H1 (cell line): ENCODE measurements around the gene ENAH. TPM values are rescaled to one million over a fixed set of nuclear protein-coding genes. Genes with fewer than 3 reads are reported as not detected.

Experiments
- CTCF ChIA-PET: fragments of 300-600 bp; sonication (Branson Sonifier 250); formaldehyde crosslinking; loops from one replicate; lab custom pipeline; 2021; ENCODE audit not compliant: partially characterized antibody; lab: Charles Lee
- POLR2A ChIA-PET: fragments of 300-600 bp; sonication (Branson Sonifier 250); formaldehyde crosslinking; loops from one replicate; lab custom pipeline; 2021; ENCODE audit warnings: inconsistent platforms; ENCODE audit not compliant: partially characterized antibody; lab: Charles Lee
- DNase-seq, 2 experiments: peaks; one replicate each; pipeline versions ENCODE4 v3.0.0 to v3.0.0-alpha.2; 2010 to 2022; ENCODE audit warnings: low spot score in 2 of 2, low read depth in 1 of 2, mixed read lengths in 1 of 2
- FAIRE-seq: peaks from 2 replicates; lab custom pipeline; 2011; peaks lifted over from hg19 to GRCh38; lab: Jason Lieb, UNC
- H2AFZ ChIP-seq: 2 replicates; pipeline ENCODE4 v1.8.1; 2012; ENCODE audit warnings: low read length, inconsistent platforms
- H2AK5ac ChIP-seq: 2 replicates; pipeline ENCODE4 v1.6.1; 2013; ENCODE audit warnings: low read depth, low read length
- H2BK120ac ChIP-seq: replicated peaks from 2 replicates; pipeline ENCODE3; 2013; ENCODE audit warnings: low read depth, low read length, inconsistent platforms
- H2BK12ac ChIP-seq: 2 replicates; pipeline ENCODE4 v1.6.1; 2013; ENCODE audit warnings: low read depth, low read length
- H2BK15ac ChIP-seq: 2 replicates; pipeline ENCODE4 v1.6.1; 2013; ENCODE audit warnings: low read length
- H2BK20ac ChIP-seq: 2 replicates; pipeline ENCODE4 v1.6.1; 2013; ENCODE audit warnings: low read length
- H2BK5ac ChIP-seq: 2 replicates; pipeline ENCODE4 v1.6.1; 2013; ENCODE audit warnings: low read depth, low read length
- H3K14ac ChIP-seq: 2 replicates; pipeline ENCODE4 v1.6.1; 2013; ENCODE audit warnings: inconsistent platforms; ENCODE audit not compliant: insufficient read length
- H3K18ac ChIP-seq: 2 replicates; pipeline ENCODE4 v1.6.1; 2013; ENCODE audit warnings: low read length; ENCODE audit errors: extremely low read depth
- H3K23ac ChIP-seq: 2 replicates; pipeline ENCODE4 v1.6.1; 2013; ENCODE audit warnings: inconsistent platforms; ENCODE audit not compliant: insufficient read length
- H3K23me2 ChIP-seq: 2 replicates; pipeline ENCODE4 v1.6.1; 2013; ENCODE audit warnings: low read depth, low read length
- H3K27ac ChIP-seq: 2 replicates; pipeline ENCODE4 v1.6.1; 2011; ENCODE audit warnings: low read depth, low read length, inconsistent platforms
- H3K27me3 ChIP-seq, 4 experiments: replicated peaks in 1 of 4; 1 replicate in 1 of 4; 2 replicates in 3 of 4; pipeline versions ENCODE4 v1.6.1 to v1.8.1; 2011 to 2013; ENCODE audit warnings: low read length in 3 of 4, mild to moderate bottlenecking in 3 of 4, inconsistent platforms in 2 of 4, mixed read lengths in 2 of 4, moderate library complexity in 1 of 4; ENCODE audit not compliant: control insufficient read depth in 3 of 4, insufficient read depth in 3 of 4; ENCODE audit errors: extremely low read depth in 1 of 4
- H3K36me3 ChIP-seq, 4 experiments: 2 replicates each; pipeline versions ENCODE4 v1.6.1 to v1.8.1; 2011 to 2013; ENCODE audit warnings: mild to moderate bottlenecking in 4 of 4, low read length in 3 of 4, moderate library complexity in 2 of 4, control low read depth in 1 of 4, inconsistent platforms in 1 of 4; ENCODE audit not compliant: insufficient read depth in 4 of 4, control insufficient read depth in 2 of 4
- H3K4ac ChIP-seq: replicated peaks from 2 replicates; pipeline ENCODE3; 2013; ENCODE audit warnings: low read length, low read depth, mixed read lengths, inconsistent platforms; ENCODE audit not compliant: insufficient read length
- H3K4me1 ChIP-seq, 4 experiments: replicated peaks in 1 of 4; 1 replicate in 1 of 4; 2 replicates in 3 of 4; pipeline versions ENCODE4 v1.6.1 to v1.8.1; 2011 to 2013; ENCODE audit warnings: low read length in 3 of 4, inconsistent platforms in 2 of 4, mixed read lengths in 1 of 4; ENCODE audit not compliant: insufficient read depth in 4 of 4, control insufficient read depth in 3 of 4
- H3K4me2 ChIP-seq, 2 experiments: 2 replicates each; pipeline versions ENCODE4 v1.6.1 to v1.8.1; 2011 to 2013; ENCODE audit warnings: low read depth in 2 of 2, low read length in 2 of 2, control low read depth in 1 of 2, inconsistent platforms in 1 of 2, mild to moderate bottlenecking in 1 of 2; ENCODE audit not compliant: insufficient read depth in 1 of 2
- H3K4me3 ChIP-seq, 4 experiments: fragments of 200-600, 300-600 bp in 1 of 4; sonication (generic), shearing (Covaris generic), sonication (Bioruptor Twin) in 1 of 4; 2 replicates each; pipeline versions ENCODE4 v1.5.1 to v1.8.1; 2011 to 2016; ENCODE audit warnings: low read length in 4 of 4, low read depth in 3 of 4, control low read depth in 2 of 4, inconsistent platforms in 2 of 4, mild to moderate bottlenecking in 2 of 4, mixed read lengths in 1 of 4, moderate library complexity in 1 of 4; ENCODE audit not compliant: insufficient read depth in 2 of 4; ENCODE audit errors: extremely low read depth in 1 of 4
- H3K56ac ChIP-seq: replicated peaks from 2 replicates; pipeline ENCODE3; 2013; ENCODE audit warnings: low read depth, mild to moderate bottlenecking, mixed read lengths, low read length, inconsistent platforms; ENCODE audit not compliant: insufficient read length
- H3K79me1 ChIP-seq: 2 replicates; pipeline ENCODE4 v1.6.1; 2013; ENCODE audit warnings: low read depth, low read length, control low read depth
- H3K79me2 ChIP-seq, 2 experiments: 2 replicates each; pipeline versions ENCODE4 v1.6.1 to v1.8.1; 2012 to 2013; ENCODE audit warnings: low read length in 2 of 2, mild to moderate bottlenecking in 2 of 2, inconsistent platforms in 1 of 2; ENCODE audit not compliant: insufficient read depth in 2 of 2, control insufficient read depth in 1 of 2
- H3K9ac ChIP-seq, 4 experiments: replicated peaks in 1 of 4; 1 replicate in 1 of 4; 2 replicates in 3 of 4; pipeline versions ENCODE4 v1.6.1 to v1.8.1; 2011 to 2013; ENCODE audit warnings: low read depth in 3 of 4, low read length in 3 of 4, control low read depth in 2 of 4, mild to moderate bottlenecking in 2 of 4, moderate library complexity in 2 of 4, inconsistent platforms in 1 of 4; ENCODE audit errors: extremely low read depth in 1 of 4
- H3K9me3 ChIP-seq, 2 experiments: 2 replicates each; pipeline versions ENCODE4 v1.6.1 to v1.8.1; 2012 to 2013; ENCODE audit warnings: mild to moderate bottlenecking in 2 of 2, moderate library complexity in 2 of 2, control low read depth in 1 of 2, inconsistent platforms in 1 of 2, low read depth in 1 of 2, low read length in 1 of 2, mixed read lengths in 1 of 2; ENCODE audit not compliant: insufficient read depth in 2 of 2
- H4K20me1 ChIP-seq, 2 experiments: replicated peaks in 1 of 2; 2 replicates each; pipeline versions ENCODE3 to v1.8.1; 2011 to 2013; ENCODE audit warnings: inconsistent platforms in 2 of 2, low read length in 2 of 2, mild to moderate bottlenecking in 1 of 2; ENCODE audit not compliant: insufficient read depth in 2 of 2, control insufficient read depth in 1 of 2
- H4K5ac ChIP-seq: 2 replicates; pipeline ENCODE4 v1.6.1; 2013; ENCODE audit warnings: low read length, low read depth, mixed read lengths, inconsistent platforms; ENCODE audit not compliant: insufficient read length
- H4K8ac ChIP-seq: 2 replicates; pipeline ENCODE4 v1.8.0; 2013; ENCODE audit warnings: mild to moderate bottlenecking, moderate library complexity, low read length, inconsistent platforms; ENCODE audit not compliant: insufficient read depth; ENCODE audit errors: extremely low read depth
- H4K91ac ChIP-seq: replicated peaks from 2 replicates; pipeline ENCODE3; 2013; ENCODE audit warnings: low read length, mixed read lengths, inconsistent platforms; ENCODE audit not compliant: insufficient read length
- CREB1 ChIP-seq: IDR thresholded peaks from 2 replicates; pipeline ENCODE4 v1.6.1; 2012; ENCODE audit warnings: inconsistent platforms
- FOSL1 ChIP-seq: IDR thresholded peaks from 2 replicates; pipeline ENCODE4 v1.6.1; 2011; ENCODE audit warnings: mild to moderate bottlenecking, low read depth, low read length, moderate library complexity; ENCODE audit not compliant: insufficient read depth
- POLR2A ChIP-seq, 2 experiments: IDR thresholded peaks; 1 replicate in 1 of 2; 2 replicates in 1 of 2; pipeline ENCODE4 v1.6.1; 2011; ENCODE audit warnings: low read depth in 2 of 2, low read length in 2 of 2, mild to moderate bottlenecking in 2 of 2; ENCODE audit errors: control extremely low read depth in 1 of 2
- polyA plus RNA-seq, 7 experiments: library from polyadenylated mRNA; depleted of rRNA in 3 of 7; stranded (reverse) in 5 of 7; unstranded in 2 of 7; fragments of >200 nt in 5 of 7; fragments of 200-250 nt in 2 of 7; gene quantifications; 1 replicate in 5 of 7; 2 replicates in 1 of 7; 4 replicates in 1 of 7; pipeline versions ENCODE4 v1.2.1 to v1.2.3, GENCODE V29; 2011 to 2013; ENCODE audit warnings: missing spikeins in 2 of 7, mixed read lengths in 2 of 7
- total RNA-seq: library from RNA; stranded (reverse); fragmentation: NEBNext Ultra II Directional; extraction: Animal tissue kit (Norgen Biotek cat#: 25700); gene quantifications from 2 replicates; pipeline ENCODE4 v1.2.1, GENCODE V29; 2021

Gene ENAH
- total and polyA plus RNA-seq, 2 of the 8 experiments (the other 6 are each of a cell fraction or from before 2014, with no cell fraction given) = 39.1 to 335 TPM

- Histone ChIP-seq H3K23ac (no peak overlapping the region), H2BK15ac (no peak overlapping the region), H4K20me1 (peaks cover 15 to 25% of the 10 kb centered on the region in 2 experiments), H3K36me3 (peaks cover 0 to 13% (median 2%) of the 10 kb centered on the region in 4 experiments; a peak in 2 of 8 replicates), H3K9ac (no peak overlapping the region), H3K27ac (no peak overlapping the region), H2AK5ac (no peak overlapping the region), H3K4me2 (no peak overlapping the region), H4K8ac (no peak overlapping the region), H3K18ac (no peak overlapping the region), H3K79me1 (peaks cover 3% of the 10 kb centered on the region; the same call in 1 of the 2 replicates), H2BK120ac (no peak overlapping the region), H3K23me2 (no peaks in the 10 kb centered on the region), H2BK20ac (no peak overlapping the region), H4K91ac (no peak overlapping the region), H3K4ac (no peak overlapping the region), H3K4me3 (no peak overlapping the region)
- ChIA-PET POLR2A (interaction anchor here (0.6 to 2.1 kb wide), 4 partner anchors 9 to 153 kb away, joined by 3 to 6 read pairs (median 4); no protein-coding TSS in a partner anchor), CTCF (interaction anchor here (1.8 kb wide), 1 partner anchor 9 kb away, joined by 4 read pairs; no protein-coding TSS in a partner anchor)
- TF ChIP-seq POLR2A (IDR thresholded peaks at IDR 0.05; ENCODE audit: control extremely low read depth in 1 of 2, low read depth in 2 of 2, low read length in 2 of 2) = 0 out of 3 replicates have a peak, but pooled peaks of 1 of the 2 experiments have one; percentile 45
- TF ChIP-seq CREB1 = no peak
- TF ChIP-seq FOSL1 = no peak
- TF ChIP-seq, all 59 proteins: peak for 1
- H3K4me1 ChIP-seq = peaks cover 0 to 10% (median 4%) of the 10 kb centered on the region in 4 experiments; a peak in 2 of 7 replicates
- H3K56ac ChIP-seq = no peak overlapping the region
- H2AFZ ChIP-seq = no peak overlapping the region
- H4K5ac ChIP-seq = no peak overlapping the region
- H2BK5ac ChIP-seq = no peak overlapping the region
- no peak overlapping the region for H3K14ac ChIP-seq
- no peaks in the 10 kb centered on the region for H3K27me3 ChIP-seq
- H3K9me3 ChIP-seq = no peaks in the 10 kb centered on the region
- H2BK12ac ChIP-seq = no peak overlapping the region
- DNase-seq (no peak), FAIRE-seq (no peak)
- H3K79me2 ChIP-seq = peaks cover 49 to 100% of the 10 kb centered on the region in 2 experiments
These were observed 17.3 kb downstream of the ENAH start for GRCh38 chr1:225635649-225636048.
